ENCODE results near the gene PDCD4.

- TF ChIP-seq CTCF (conservative IDR thresholded peaks at IDR 0.05 in 1 of 2, IDR thresholded peaks at IDR 0.05 in 1 of 2; ENCODE audit: extremely low read depth in 1 of 2, insufficient read depth in 1 of 2, low read depth in 1 of 2, low read length in 2 of 2) (no peak), EZH2 (IDR thresholded peaks at IDR 0.05; ENCODE audit: borderline replicate concordance, low read length) (no peak)
Observed at GRCh38 chr10:110841767-110842267, 29.9 kb upstream of the PDCD4 start.
